Transverse colon (tissue), 4 donors: ENCODE measurements around the gene ERCC5.

Experiments
- CTCF ChIP-seq, 5 experiments: fragments of 200-600 bp in 3 of 5; fragments of 450-650 bp in 2 of 5; sonication (generic) in 3 of 5; IDR thresholded peaks; 1 replicate in 2 of 5; 2 replicates in 3 of 5; pipeline ENCODE4 v1.5.1; 2016 to 2017; ENCODE audit warnings: antibody characterized with exemption in 5 of 5, inconsistent platforms in 3 of 5, mild to moderate bottlenecking in 2 of 5, moderate library complexity in 1 of 5
- EP300 ChIP-seq: sonication (generic); formaldehyde crosslinking; IDR thresholded peaks from one replicate; pipeline ENCODE4 v1.6.1; 2017; ENCODE audit warnings: antibody characterized with exemption, low read depth
- POLR2A ChIP-seq: fragments of 450-650 bp; IDR thresholded peaks from one replicate; pipeline ENCODE4 v1.6.1; 2016; ENCODE audit warnings: antibody characterized with exemption, mild to moderate bottlenecking, moderate library complexity
- POLR2AphosphoS5 ChIP-seq, 3 donors: sonication (generic); formaldehyde crosslinking; IDR thresholded peaks; one replicate each; pipeline ENCODE4 v1.6.1; 2016; ENCODE audit warnings: antibody characterized with exemption in 3 of 3

DNA sequence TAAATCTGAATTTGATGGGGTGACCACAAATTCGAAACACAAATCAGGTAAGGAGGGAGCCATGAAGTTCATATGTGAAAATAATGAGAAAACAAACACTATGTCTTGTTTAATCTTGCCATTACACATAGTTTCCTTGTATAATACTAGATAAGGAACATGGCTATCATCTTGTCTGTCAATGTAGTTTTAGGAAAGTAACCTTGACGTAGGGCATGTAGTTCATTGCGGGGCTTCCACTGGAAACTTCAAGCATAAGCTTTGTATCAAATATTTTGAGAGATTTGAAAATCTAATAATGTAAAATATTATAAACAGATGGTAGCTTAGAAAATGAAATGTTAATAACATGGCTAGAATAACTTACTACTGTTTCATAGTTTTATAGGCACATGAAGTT is 38.1 kb upstream of the ERCC5 start:
- no peak for TF ChIP-seq POLR2A
- no peak for TF ChIP-seq CTCF (IDR thresholded peaks at IDR 0.05)
- no peak for TF ChIP-seq EP300
- no peak for TF ChIP-seq POLR2AphosphoS5 (IDR thresholded peaks at IDR 0.05)
